Stimulated activated CD4-positive, alpha-beta T cell treated with anti-CD3 and anti-CD28 coated beads, Interleukin-1b, Interleukin-23, amount 100 ng/mL, for 1 hour (primary cell): ENCODE measurements around the gene ELOVL1.
"Not testable (repeated sequence)": the region's sequence is repeated elsewhere in the genome, so short reads cannot be mapped to it uniquely, and the experiment has no call there.

Experiments
- DNase-seq, 2 donors: peaks; one replicate each; pipeline ENCODE4 v3.0.0-alpha.2; 2020; ENCODE audit warnings: low read depth in 2 of 2

The ELOVL1 gene

GRCh38 chr1:43367904-43368645 lies at the start of gene ELOVL1:
Gene ELOVL1, minus strand, starts transcription at chr1:43368011. Its CDS starts 2,402 bp downstream, at chr1:43365609.
- peak; percentile 57 to 81 for DNase-seq

- no peak for DNase-seq
These were observed 48.1 kb upstream of the ELOVL1 start for GRCh38 chr1:43415901-43416300.

- DNase-seq, result peak; percentile 40 to 45
These were observed 46.9 kb upstream of the ELOVL1 start for GRCh38 chr1:43414634-43415223.

GRCh38 chr1:43413426-43413825 lies 45.6 kb upstream of the ELOVL1 start:
- not testable (repeated sequence) for DNase-seq

- DNase-seq, result no peak
These were observed 42.8 kb upstream of the ELOVL1 start for GRCh38 chr1:43410571-43410970.

- no peak for DNase-seq
These were observed 38.0 kb upstream of the ELOVL1 start for GRCh38 chr1:43405876-43406234.

GRCh38 chr1:43405219-43405875 lies 37.5 kb upstream of the ELOVL1 start:
- DNase-seq, result no peak

- DNase-seq, result no peak
These were observed 36.5 kb upstream of the ELOVL1 start for GRCh38 chr1:43404353-43404752.

- no peak for DNase-seq
These were observed 34.5 kb upstream of the ELOVL1 start for GRCh38 chr1:43402089-43402865.

GRCh38 chr1:43400441-43400840 lies 32.6 kb upstream of the ELOVL1 start:
- DNase-seq, result not testable (repeated sequence)

- no peak for DNase-seq
These were observed 30.4 kb upstream of the ELOVL1 start for GRCh38 chr1:43398227-43398626.

- no peak for DNase-seq
These were observed 28.2 kb upstream of the ELOVL1 start for GRCh38 chr1:43396059-43396458.

GRCh38 chr1:43395523-43395922 lies 27.7 kb upstream of the ELOVL1 start:
- DNase-seq, result no peak

- no peak for DNase-seq
These were observed 24.9 kb upstream of the ELOVL1 start for GRCh38 chr1:43392702-43393101.

GRCh38 chr1:43389326-43390313 lies 21.8 kb upstream of the ELOVL1 start, which contains the start of the genes MED8 and SZT2:
Gene MED8, minus strand, starts transcription at chr1:43389800. Its CDS starts 36 bp downstream, at chr1:43389764.
Gene SZT2, plus strand, starts transcription at chr1:43389899. Its CDS starts 70 bp downstream, at chr1:43389969.
- peak; percentile 81 to 88 for DNase-seq

GRCh38 chr1:43388613-43389012 lies 20.8 kb upstream of the ELOVL1 start:
- no peak for DNase-seq

- DNase-seq, result no peak
These were observed 20.3 kb upstream of the ELOVL1 start for GRCh38 chr1:43387976-43388599.

- DNase-seq, result no peak
These were observed 18.9 kb upstream of the ELOVL1 start for GRCh38 chr1:43386676-43387075.

- DNase-seq, result no peak
These were observed 15.6 kb upstream of the ELOVL1 start for GRCh38 chr1:43383449-43383848.
